ENCODE measurements around the gene HMGCL. TPM values are rescaled to one million over a fixed set of nuclear protein-coding genes. Genes with fewer than 3 reads are reported as not detected.
"Not testable (repeated sequence)": the region's sequence is repeated elsewhere in the genome, so short reads cannot be mapped to it uniquely, and the experiment has no call there.

Gene HMGCL
- total and polyA plus RNA-seq, 5 donors = 20.1 to 31.9 (median 21.9) TPM

DNA sequence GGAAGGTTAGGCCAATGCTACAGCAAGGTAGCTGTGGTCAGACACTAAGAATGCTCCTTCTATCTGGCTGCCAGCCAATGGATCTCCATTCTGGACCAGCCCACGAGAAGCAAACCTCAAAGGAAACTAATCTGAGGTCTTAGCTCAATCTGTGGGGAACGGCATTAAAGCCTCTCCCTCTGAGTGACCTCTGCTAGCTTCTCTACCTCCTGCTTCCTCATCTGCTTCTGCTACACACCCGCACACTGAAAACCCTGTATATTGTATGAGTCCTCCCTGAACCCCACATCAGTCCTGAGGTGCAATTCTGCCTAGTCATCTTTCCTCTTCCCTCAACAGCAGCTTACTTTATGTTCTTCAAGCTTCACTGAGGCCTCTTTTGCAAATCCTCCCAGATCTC lies 17.8 kb downstream of the HMGCL start:
- H3K9me3 ChIP-seq (ENCODE audit: control insufficient read depth, low read length) = no peaks in the 10 kb centered on the region
- no peaks in the 10 kb centered on the region for H3K4me1 ChIP-seq (ENCODE audit: control insufficient read depth, insufficient read depth, low read length)
- H3K4me3 ChIP-seq (ENCODE audit: low read length) = no peak overlapping the region
- H3K27me3 ChIP-seq (ENCODE audit: control insufficient read depth, insufficient read depth) = no peaks in the 10 kb centered on the region
- ATAC-seq (no peak), DNase-seq (no peak)
- intact Hi-C loops (cut with DNase I) = loop anchor here in 1 of 4 donors (10.0 kb wide), 1 partner anchor 57 kb away; the partner anchor contains the start of gene FUCA1
- no peak overlapping the region for H3K27ac ChIP-seq (ENCODE audit: low read length)
- WGBS = 57% methylated on average over 3 of the region's 3 CpGs

DNA sequence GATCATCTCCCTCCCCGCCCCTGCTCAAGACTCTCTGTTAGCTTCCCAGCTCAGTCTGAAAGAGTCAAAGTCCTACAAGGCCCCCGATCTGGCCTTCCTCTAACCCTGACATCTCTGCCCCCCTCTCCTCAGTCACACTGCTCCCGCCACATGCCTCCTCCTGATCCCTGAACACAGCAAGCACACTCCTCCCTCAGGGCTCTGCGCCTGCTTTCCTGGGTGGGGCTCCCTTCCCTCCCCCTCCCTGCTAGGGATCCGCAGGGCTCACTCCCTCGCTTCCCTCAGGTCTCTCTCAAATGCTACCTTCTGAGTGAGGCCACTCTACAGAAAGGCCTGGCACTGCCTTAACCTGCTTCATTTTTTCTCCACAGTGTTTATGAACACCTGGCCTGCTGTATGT lies 18.9 kb downstream of the HMGCL start:
- Histone ChIP-seq H3K27ac (ENCODE audit: low read length) (no peak overlapping the region), H3K27me3 (ENCODE audit: control insufficient read depth, insufficient read depth) (no peaks in the 10 kb centered on the region), H3K9me3 (ENCODE audit: control insufficient read depth, low read length) (no peaks in the 10 kb centered on the region), H3K4me1 (ENCODE audit: control insufficient read depth, insufficient read depth, low read length) (no peaks in the 10 kb centered on the region), H3K4me3 (ENCODE audit: low read length) (no peak overlapping the region)
- ATAC-seq (no peak), DNase-seq (no peak)
- intact Hi-C loops (cut with DNase I) = loop anchor here in 1 of 4 donors (10.0 kb wide), 1 partner anchor 59 kb away; the partner anchor contains the start of gene FUCA1
- WGBS = 78% methylated on average over 6 of the region's 6 CpGs

DNA sequence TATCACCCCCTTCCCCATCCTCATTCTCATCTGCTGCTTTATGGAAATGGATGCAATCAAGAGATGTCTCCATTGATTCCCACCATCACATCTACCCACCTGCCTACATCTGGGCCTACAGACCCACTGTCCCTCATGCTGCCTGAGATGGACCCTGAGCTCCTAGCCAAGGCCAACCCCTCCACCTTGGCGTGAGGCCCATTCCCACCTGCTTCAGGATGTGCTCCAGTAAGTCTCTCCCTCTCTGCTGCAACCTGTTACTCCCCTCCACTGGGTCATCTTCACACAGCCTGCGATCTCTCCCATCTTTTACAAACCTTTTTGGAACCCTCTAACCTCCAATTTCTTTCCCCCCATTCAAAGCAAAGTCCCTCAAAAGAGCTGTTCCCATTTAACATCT lies 20.2 kb downstream of the HMGCL start:
- ATAC-seq (no peak), DNase-seq (no peak)
- Histone ChIP-seq H3K27ac (ENCODE audit: low read length) (no peak overlapping the region), H3K9me3 (ENCODE audit: control insufficient read depth, low read length) (no peaks in the 10 kb centered on the region), H3K4me3 (ENCODE audit: low read length) (no peak overlapping the region), H3K4me1 (ENCODE audit: control insufficient read depth, insufficient read depth, low read length) (no peaks in the 10 kb centered on the region), H3K27me3 (ENCODE audit: control insufficient read depth, insufficient read depth) (no peaks in the 10 kb centered on the region)
- intact Hi-C loops (cut with DNase I) = loop anchor here in 1 of 4 donors (10.0 kb wide), 1 partner anchor 60 kb away; the partner anchor contains the start of gene FUCA1
- WGBS = 98% methylated on average over 2 of the region's 2 CpGs

DNA sequence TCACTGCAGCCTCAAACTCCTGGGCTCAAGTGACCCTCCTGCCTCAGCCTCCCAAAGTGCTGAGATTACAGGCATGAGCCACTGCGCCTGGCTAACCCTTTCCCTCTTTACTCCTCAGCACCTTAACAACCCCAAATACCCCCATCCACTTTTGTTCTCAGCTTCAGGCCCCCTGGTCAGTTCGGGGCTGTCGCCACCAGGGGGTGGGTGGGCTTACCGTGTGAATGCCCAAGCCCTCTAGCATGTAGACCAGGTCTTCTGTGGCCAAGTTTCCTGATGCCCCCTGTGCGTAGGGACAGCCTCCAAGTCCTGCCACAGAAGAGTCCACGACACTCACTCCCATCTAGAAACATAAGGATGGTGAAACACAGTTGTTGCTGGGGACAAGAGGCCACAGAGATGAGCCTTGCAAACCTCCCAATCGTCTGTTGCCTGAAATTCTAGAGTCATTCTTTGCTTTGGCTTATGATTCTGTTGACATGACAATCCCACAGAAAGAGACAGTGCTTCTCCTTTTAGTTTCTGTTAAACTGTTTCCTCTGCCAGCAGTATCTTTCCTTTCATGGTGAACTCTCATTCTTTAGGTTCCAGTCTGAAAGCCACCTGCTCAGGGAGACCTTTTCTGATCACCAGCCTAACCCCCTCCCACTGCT lies 20.9 kb downstream of the HMGCL start:
- DNase-seq (no peak), ATAC-seq (no peak)
- Histone ChIP-seq H3K4me3 (ENCODE audit: low read length) (no peak overlapping the region), H3K27me3 (ENCODE audit: control insufficient read depth, insufficient read depth) (no peaks in the 10 kb centered on the region), H3K27ac (ENCODE audit: low read length) (no peak overlapping the region), H3K4me1 (ENCODE audit: control insufficient read depth, insufficient read depth, low read length) (peaks cover 3% of the 10 kb centered on the region), H3K9me3 (ENCODE audit: control insufficient read depth, low read length) (no peaks in the 10 kb centered on the region)
- 72% methylated on average over 7 of the region's 7 CpGs for WGBS
- intact Hi-C loops (cut with DNase I) = loop anchor here in 1 of 4 donors (10.0 kb wide), 1 partner anchor 60 kb away; the partner anchor contains the start of gene FUCA1

DNA sequence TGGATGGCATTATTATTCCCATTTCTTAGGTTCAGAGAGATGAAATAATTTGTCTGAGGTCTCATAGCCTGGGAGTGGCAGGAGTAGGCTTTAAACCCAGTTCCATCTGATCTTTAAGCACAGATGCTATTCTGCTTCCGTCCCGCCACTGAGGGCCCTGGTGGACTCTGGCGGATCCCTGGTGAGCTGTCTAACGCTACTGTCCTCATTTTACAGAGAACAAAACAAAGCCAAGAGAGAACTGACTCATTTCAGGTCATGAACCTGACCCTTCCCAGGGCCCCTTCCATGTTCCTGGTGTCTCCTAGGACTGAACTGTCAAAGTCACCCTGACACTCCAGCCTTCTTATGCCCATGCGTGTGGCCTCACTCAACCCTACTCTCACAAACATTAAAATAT lies 21.6 kb downstream of the HMGCL start:
- Histone ChIP-seq H3K4me3 (ENCODE audit: low read length) (no peak overlapping the region), H3K9me3 (ENCODE audit: control insufficient read depth, low read length) (no peaks in the 10 kb centered on the region), H3K27me3 (ENCODE audit: control insufficient read depth, insufficient read depth) (no peaks in the 10 kb centered on the region), H3K4me1 (ENCODE audit: control insufficient read depth, insufficient read depth, low read length) (peaks cover 3% of the 10 kb centered on the region), H3K27ac (ENCODE audit: low read length) (no peak overlapping the region)
- ATAC-seq (no peak), DNase-seq (no peak)
- intact Hi-C loops (cut with DNase I) = loop anchor here in 1 of 4 donors (10.0 kb wide), 1 partner anchor 61 kb away; the partner anchor contains the start of gene FUCA1
- 92% methylated on average over 5 of the region's 5 CpGs for WGBS

DNA sequence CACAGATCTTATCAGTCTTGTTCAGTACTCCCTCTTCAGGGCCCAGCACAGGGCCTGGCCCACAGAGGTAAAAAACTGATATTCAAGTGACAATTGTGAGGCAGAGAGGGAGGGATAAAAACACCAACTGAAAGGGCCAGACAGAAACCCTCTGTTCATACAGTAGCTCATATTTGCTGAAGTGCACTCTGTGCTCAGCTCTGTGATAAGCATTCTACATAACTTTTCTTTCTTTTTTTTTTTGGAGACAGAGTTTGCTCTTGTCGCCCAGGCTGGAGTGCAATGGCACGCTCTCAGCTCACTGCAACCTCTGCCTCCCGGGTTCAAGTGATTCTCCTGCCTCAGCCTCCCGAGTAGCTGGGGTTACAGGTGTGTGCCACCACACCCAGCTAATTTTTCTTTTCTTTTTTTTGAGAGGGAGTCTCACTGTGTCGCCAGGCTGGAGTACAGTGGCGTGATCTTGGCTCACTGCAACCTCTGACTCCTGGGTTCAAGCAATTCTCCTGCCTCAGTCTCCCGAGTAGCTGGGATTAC lies 22.4 kb downstream of the HMGCL start:
- H3K27ac ChIP-seq (ENCODE audit: low read length); H3K4me1 ChIP-seq (ENCODE audit: control insufficient read depth, insufficient read depth, low read length); H3K4me3 ChIP-seq (ENCODE audit: low read length); H3K27me3 ChIP-seq (ENCODE audit: control insufficient read depth, insufficient read depth); ATAC-seq; DNase-seq; H3K9me3 ChIP-seq (ENCODE audit: control insufficient read depth, low read length): not testable (repeated sequence)
- 92% methylated on average over 7 of the region's 7 CpGs for WGBS
- intact Hi-C loops (cut with DNase I) = loop anchor here in 1 of 4 donors (10.0 kb wide), 1 partner anchor 62 kb away; the partner anchor contains the start of gene FUCA1

DNA sequence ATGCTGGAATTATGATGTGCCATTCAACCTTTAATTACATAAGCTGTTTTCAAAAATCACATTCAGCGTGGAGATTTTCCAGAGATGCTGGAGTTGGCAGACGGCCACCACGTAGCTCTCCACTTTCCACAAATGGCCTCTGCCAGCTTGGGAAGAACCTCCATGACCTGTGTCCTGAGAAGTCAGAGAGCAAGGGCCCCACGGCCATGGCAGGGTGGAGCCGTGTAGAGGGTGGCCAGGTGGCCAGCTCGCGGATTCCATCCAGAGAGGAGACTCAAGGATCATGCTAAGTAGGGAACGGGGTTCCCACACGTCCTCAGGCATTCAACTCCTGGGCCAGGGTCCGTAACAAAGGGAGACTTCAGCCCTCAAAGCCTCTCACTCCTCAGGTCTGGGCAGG lies 23.4 kb downstream of the HMGCL start:
- ATAC-seq (no peak), DNase-seq (no peak)
- WGBS = 67% methylated on average over 10 of the region's 10 CpGs
- intact Hi-C loops (cut with DNase I) = loop anchor here in 1 of 4 donors (10.0 kb wide), 1 partner anchor 63 kb away; the partner anchor contains the start of gene FUCA1
- Histone ChIP-seq H3K4me1 (ENCODE audit: control insufficient read depth, insufficient read depth, low read length) (peaks cover 3% of the 10 kb centered on the region), H3K27me3 (ENCODE audit: control insufficient read depth, insufficient read depth) (no peaks in the 10 kb centered on the region), H3K27ac (ENCODE audit: low read length) (no peak overlapping the region), H3K9me3 (ENCODE audit: control insufficient read depth, low read length) (no peaks in the 10 kb centered on the region), H3K4me3 (ENCODE audit: low read length) (no peak overlapping the region)

DNA sequence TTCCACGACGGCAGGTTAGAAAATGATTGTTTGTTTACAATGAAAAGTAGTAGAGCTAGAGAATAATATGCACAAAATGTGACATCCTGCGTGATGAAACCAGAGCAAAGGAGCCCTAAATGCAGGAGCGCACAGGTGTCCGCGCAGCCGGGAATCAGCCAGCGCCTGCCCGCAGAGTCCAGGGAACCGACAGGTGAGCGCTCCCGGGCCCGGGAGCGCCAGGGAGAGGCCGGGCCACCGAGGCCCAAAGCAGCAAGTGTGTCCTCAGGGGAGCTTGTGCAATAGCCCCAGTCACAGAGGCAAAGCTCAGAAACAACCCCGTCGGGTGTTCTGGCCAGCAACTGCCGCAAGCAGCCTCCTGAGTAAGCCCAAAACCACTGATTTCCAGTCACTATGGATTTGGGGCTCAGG lies 23.9 kb downstream of the HMGCL start:
- Histone ChIP-seq H3K27ac (ENCODE audit: low read length) (no peak overlapping the region), H3K9me3 (ENCODE audit: control insufficient read depth, low read length) (no peaks in the 10 kb centered on the region), H3K4me3 (ENCODE audit: low read length) (peak overlapping the region; percentile 81), H3K4me1 (ENCODE audit: control insufficient read depth, insufficient read depth, low read length) (peaks cover 3% of the 10 kb centered on the region), H3K27me3 (ENCODE audit: control insufficient read depth, insufficient read depth) (no peaks in the 10 kb centered on the region)
- DNase-seq = peak in 1 of 3 donors; percentile 30
- 23% methylated on average over 19 of the region's 19 CpGs for WGBS
- ATAC-seq = no peak
- intact Hi-C loops (cut with DNase I) = loop anchor here in 1 of 4 donors (10.0 kb wide), 1 partner anchor 63 kb away; the partner anchor contains the start of gene FUCA1

DNA sequence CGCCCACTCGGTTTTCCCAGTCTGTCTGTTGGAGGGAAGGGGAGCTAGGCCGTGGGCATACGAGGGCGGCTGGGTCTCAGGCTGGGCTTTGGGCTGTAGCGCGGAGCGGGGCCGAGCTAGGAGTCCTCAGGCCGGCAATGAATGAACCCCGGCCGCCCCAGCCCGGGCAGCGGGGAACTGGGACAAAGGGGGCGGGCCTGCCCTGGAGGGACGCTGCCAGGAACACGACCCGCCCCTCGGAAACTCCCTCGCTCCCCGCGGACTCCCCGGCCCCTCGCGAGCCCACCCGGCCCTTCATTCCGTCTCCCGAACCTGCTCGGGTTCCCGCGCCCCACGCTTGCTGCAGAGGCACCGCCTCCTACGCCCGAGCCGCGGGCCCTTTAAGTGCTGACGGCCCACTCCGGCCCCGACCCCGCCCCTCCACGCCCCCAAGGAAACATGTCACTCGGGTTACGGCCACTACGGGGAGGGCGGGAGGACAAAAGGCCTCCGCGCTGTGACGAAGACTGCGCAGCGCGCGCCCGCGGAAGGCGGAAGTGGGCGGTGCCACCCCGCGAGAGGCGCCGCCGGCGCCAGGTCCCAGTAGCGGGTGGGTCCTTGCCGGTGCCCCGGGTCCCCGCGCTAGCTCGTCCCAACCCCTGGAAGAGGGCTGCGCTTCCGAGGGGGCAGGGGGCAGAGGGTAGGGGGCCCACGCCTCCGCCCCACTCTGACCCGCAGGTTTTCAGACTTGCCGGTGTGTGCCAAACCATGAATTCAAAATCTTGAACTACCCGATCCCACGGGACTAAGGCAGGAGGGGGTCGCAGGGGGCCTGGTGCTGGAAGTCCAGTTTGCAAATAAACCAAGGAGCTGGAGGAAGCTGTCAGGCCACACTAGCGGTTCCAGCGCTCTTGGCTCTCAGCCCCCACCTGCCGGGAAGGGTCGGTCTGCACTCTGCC lies 24.6 kb downstream of the HMGCL start, which contains the start of gene GALE:
Gene GALE (minus strand): TSS at position 355 of the 938 bp plus-strand sequence. CDS start 1,747 bp downstream, outside the sequence.
- Histone ChIP-seq H3K4me1 (ENCODE audit: control insufficient read depth, insufficient read depth, low read length) (peaks cover 3% of the 10 kb centered on the region), H3K27me3 (ENCODE audit: control insufficient read depth, insufficient read depth) (no peaks in the 10 kb centered on the region), H3K4me3 (ENCODE audit: low read length) (peak within 1 kb of the TSS; percentile 81), H3K27ac (ENCODE audit: low read length) (peak within 1 kb of the TSS; percentile 43), H3K9me3 (ENCODE audit: control insufficient read depth, low read length) (no peaks in the 10 kb centered on the region)
- WGBS = under 1% methylated on average over 82 of the region's 82 CpGs
- peak; percentile 95 to 96 for ATAC-seq
- peak; percentile 98 to 99 (median 99) for DNase-seq
- intact Hi-C loops (cut with DNase I) = loop anchor here in 1 of 4 donors (10.0 kb wide), 1 partner anchor 64 kb away; the partner anchor contains the start of gene FUCA1

DNA sequence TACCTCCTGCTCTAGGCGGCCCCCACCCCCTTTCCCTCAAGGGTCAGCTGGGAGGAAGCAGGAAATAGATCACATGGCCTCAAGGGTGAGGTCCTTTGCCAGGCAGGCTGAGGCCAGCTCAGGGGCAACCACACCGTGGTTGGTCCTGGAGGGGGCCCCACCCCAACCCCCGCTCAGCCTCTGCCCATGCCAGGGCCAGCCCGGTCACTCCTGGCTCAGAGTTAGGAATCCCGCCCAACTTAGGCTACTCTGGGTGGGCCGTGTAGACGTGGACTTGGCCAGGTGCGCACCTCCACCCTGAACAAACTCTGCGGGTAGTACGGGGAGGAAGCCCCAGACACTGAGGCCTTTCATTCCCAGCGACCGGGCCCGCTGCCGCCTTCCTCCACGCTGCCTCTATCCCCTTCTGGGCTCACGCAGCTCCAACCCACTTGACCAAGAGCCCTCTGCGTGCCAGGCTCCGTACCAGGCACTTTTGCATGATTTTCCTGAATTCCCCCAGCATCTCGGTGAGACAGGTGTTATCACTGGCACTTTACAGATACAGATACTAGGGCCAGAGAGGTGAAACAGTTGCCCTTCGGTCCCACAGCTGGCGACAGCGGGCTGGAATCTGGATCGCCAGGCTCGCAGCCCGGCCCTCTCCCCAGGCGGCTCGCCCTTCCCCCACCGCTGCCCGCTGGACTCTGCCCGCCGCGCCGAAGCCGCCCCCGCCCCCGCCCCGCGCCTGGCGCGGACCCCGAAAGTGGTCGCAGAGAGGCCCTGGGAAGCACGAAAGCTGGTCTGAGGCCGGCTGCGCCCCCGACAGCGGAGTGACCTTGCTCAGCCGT lies 25.4 kb downstream of the HMGCL start:
- peak; percentile 20 to 63 for ATAC-seq
- peak overlapping the region; percentile 43 for H3K27ac ChIP-seq (ENCODE audit: low read length)
- intact Hi-C loops (cut with DNase I) = loop anchor here in 1 of 4 donors (10.0 kb wide), 1 partner anchor 65 kb away; the partner anchor contains the start of gene FUCA1

More for the DNA sequence above, 25.4 kb downstream of the HMGCL start:
- Histone ChIP-seq H3K27me3 (ENCODE audit: control insufficient read depth, insufficient read depth) (no peaks in the 10 kb centered on the region), H3K9me3 (ENCODE audit: control insufficient read depth, low read length) (no peaks in the 10 kb centered on the region), H3K4me1 (ENCODE audit: control insufficient read depth, insufficient read depth, low read length) (peaks cover 3% of the 10 kb centered on the region), H3K4me3 (ENCODE audit: low read length) (peak overlapping the region; percentile 81)
- 4% methylated on average over 48 of the region's 48 CpGs for WGBS
- DNase-seq = peak; percentile 68 to 83 (median 76)
